IPS-18c (cell line): ENCODE results near the gene MXRA7.
"Not testable (repeated sequence)": the region's sequence is repeated elsewhere in the genome, so short reads cannot be mapped to it uniquely, and the experiment has no call there.

ENCODE experiments used
- H3K4me3 ChIP-seq: 2 replicates; pipeline ENCODE4 v1.7.0; 2013; ENCODE audit warnings: low read depth, mild to moderate bottlenecking, low read length, moderate library complexity; ENCODE audit not compliant: insufficient read depth
- H3K9me3 ChIP-seq: one replicate; pipeline ENCODE4 v1.6.1; 2013; ENCODE audit warnings: mild to moderate bottlenecking, low read length, moderate library complexity; ENCODE audit not compliant: control insufficient read depth, insufficient read depth

The MXRA7 gene

DNA sequence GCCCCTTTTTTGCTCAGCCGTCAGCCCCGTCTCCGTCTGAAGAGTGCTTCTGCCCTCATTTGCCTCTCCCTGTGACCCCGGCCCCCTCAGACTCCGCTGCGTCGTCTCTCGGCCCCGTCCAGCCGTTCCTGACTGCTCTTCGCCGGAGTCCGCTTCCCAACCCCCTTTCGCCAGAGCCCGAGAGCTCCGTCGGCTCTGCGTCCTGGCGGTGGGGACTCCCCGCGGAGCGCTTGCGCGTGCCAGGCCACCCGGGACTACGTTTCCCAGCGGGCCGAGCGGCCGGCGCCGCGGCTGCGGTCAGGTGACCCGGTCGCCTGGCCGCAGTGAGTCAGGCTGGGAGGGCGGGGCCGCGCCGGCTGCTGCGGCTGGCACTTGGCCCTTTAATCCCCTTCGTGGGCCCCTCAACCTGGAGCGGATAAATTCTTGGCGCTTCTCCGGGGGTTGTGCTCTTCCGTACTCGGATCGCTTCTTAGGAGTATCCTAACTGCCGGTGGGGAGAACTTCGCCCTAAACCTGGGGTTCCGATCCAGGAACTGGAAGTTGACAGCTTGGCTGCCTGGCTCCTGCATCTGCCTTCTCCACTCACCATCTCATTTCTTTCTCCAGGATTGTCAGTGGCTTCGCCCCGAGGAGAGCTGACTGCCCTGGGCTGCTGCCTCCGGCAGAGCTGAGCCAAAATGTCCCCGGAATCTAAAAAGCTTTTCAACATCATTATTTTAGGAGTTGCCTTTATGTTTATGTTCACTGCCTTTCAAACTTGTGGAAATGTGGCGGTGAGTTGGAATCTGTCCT, 27.1 kb upstream of the MXRA7 start, which contains the start of gene MFSD11:
Gene MFSD11 (plus strand): TSS at position 444 of the 792 bp plus-strand sequence. CDS start 234 bp downstream, at position 678.
- H3K9me3 ChIP-seq: no peaks in the 10 kb centered on the region
- H3K4me3 ChIP-seq: peak within 1 kb of the TSS; percentile 97

DNA sequence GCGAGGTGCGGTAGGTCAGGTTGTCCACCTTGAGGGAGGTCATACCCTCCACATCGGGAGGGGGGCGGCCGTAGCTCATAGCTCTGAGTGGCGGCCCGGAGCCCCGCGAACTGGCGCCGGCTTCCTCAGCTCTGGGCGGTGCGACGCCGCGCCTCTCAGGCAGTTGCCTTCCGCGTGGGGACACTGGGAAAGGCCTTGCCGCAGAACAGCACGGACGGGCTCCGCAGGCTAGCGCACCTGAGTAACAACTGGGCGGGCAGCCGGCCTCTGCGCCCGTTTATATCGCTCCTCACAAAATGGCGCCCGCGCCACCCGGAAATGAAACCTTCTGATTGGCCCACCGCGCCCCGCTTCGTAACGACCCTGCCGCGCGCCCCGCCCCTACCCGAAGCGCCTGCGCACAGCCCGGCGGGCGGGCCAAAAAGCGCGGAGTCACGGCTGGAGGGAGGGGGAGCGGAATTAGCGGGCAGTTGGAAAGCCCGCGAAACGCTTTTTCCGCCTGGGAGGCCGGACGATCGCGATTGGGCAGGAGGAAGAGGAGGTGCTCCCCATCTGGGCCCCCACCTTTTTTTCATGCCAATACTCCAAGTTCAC, 26.4 kb upstream of the MXRA7 start, which contains the start of gene SRSF2:
Gene SRSF2 (minus strand): TSS at position 250 of the 594 bp plus-strand sequence. CDS start 171 bp downstream, at position 79.
- Histone ChIP-seq H3K4me3 (peak within 1 kb of the TSS; percentile 97), H3K9me3 (no peaks in the 10 kb centered on the region)

DNA sequence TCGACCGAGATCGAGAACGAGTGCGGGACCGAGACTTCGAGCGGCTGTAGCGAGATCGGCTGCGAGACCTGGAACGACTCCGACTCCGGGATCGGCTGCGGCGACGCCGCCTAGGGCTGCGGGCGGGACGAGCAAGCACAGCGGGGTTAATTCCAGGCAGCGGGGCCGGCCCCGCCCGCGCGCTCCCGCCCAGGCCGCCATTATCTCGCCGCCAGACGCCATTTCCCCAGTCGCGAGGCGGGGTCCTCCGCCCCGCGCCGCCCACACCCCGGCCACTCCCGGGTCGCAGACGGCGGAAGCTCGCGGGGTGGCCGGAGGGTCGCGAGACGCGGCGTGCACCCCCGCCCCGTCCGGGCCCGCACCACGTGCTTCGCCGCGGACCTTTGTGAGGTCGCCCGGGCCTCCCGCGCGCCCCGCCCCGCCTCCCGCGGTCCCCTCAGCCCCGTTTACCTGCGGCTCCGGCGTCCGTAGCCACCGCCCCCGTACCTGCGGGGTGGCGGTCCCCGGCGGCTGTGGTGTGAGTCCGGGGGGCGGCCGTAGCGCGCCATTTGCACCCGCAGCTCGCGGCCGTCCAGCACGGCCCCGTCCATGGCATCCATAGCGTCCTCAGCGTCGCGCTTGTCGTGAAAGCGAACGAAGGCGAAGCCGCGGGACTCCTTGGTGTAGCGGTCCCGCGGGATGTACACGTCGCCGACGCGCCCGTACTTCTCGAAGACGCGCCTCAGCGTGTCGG, 25.8 kb upstream of the MXRA7 start:
- H3K4me3 ChIP-seq: peak overlapping the region; percentile 97
- no peaks in the 10 kb centered on the region for H3K9me3 ChIP-seq

DNA sequence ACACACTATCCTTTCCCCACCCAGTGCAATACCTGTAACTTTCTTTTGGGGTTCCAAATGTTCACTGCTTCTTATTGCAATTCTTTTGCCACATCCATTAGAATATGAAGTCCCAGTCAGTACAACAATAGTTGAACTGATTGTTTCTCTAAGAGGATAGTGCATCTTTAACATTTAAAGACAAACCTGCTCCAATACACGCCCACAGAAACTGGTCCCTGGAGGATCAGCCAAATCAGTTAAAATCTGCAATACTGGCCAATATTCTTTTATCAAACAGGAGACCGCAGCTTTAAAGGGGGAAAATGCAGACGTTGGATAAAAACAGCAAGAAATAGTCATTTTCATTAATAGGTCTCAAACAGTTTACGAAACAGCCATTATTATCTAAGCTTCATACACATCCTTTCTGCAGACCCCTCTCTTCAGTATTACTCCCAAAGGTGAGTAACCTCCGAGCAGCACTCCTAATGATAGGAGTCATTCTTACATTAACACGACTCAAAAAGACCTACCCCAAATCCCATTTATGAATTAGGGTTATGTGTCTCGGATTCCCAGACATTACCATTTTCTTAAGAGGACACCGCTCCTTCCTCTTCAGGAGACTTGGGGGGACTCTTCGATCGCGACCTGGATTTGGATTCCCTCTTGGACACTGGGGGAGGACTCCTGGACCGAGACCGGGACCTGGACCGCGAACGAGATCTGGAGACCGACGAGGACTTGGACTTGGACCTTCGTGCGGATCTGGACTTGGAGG, 25.0 kb upstream of the MXRA7 start:
- H3K4me3 ChIP-seq: peak overlapping the region; percentile 97

DNA sequence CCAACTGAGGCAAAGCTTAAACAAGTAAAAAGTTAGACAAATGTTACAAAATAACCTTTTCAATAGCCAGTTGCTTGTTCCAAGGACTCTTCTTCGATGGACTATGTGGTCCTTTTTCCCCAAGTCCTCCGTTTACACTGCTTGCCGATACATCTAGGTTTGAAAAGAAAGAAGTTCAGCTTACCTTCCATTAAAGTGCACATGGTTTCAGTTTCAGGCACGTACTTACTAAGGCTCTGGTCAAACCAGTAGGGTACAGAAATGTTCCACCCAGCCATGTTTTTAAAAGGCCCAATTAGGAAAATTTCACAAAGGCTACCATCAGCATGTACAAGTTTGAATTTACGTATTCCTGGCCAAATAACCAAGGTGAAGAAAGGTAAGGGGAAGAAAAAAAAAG, 24.2 kb upstream of the MXRA7 start:
- Histone ChIP-seq H3K4me3 (peak overlapping the region; percentile 60), H3K9me3 (no peaks in the 10 kb centered on the region)

More for the DNA sequence above, 25.0 kb upstream of the MXRA7 start:
- no peaks in the 10 kb centered on the region for H3K9me3 ChIP-seq

DNA sequence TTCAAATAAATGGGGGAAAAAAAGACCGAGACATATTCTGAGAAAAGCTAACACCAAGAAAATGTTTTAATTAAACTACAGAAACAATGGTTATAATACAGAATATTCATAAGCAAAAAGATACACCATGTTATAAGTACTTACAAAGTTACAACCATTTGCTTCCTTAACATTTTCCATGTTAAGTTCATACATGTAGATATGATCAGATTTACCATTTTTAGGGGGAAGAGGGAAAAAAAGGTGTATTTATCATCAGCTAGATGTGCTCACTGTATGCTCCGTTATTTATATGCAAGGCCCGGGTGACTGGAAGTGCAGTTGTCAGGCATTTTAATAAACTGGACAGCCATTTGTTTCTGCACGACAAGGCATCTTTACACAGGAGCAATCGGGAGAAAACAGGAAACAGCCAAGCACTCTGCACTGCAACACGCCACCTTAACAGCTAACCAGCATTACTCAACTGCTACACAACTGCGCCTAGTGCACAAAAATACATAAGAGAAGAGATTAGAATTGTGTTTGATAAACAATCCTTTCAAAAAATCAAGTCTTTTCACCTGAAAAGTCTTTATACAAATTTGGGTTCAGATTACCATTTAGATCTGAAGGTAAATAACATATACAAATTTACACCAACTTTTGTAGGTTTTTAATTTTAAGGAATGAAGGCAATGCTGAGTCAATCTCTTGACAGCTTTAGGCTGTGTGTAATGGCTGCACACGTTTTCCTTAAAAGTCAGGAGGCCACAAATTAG, 23.5 kb upstream of the MXRA7 start:
- H3K9me3 ChIP-seq: no peaks in the 10 kb centered on the region
- peak overlapping the region; percentile 60 for H3K4me3 ChIP-seq

DNA sequence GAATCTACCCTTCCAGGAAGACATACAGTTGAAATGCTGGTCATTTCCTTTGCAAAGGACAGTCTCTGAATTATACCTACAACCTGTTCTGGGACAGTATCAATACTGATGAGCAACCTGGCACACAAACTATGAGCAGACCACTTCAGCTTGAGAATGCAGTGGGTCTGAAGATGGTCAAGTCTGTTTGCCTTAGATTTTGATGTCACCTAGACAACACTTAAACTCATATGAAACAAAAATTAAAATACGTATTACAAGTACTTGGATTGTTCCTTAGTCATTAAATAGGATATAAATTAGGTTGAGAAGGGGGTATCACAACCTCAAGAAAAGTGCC, 22.8 kb upstream of the MXRA7 start:
- Histone ChIP-seq H3K4me3 (no peak overlapping the region), H3K9me3 (no peaks in the 10 kb centered on the region)

DNA sequence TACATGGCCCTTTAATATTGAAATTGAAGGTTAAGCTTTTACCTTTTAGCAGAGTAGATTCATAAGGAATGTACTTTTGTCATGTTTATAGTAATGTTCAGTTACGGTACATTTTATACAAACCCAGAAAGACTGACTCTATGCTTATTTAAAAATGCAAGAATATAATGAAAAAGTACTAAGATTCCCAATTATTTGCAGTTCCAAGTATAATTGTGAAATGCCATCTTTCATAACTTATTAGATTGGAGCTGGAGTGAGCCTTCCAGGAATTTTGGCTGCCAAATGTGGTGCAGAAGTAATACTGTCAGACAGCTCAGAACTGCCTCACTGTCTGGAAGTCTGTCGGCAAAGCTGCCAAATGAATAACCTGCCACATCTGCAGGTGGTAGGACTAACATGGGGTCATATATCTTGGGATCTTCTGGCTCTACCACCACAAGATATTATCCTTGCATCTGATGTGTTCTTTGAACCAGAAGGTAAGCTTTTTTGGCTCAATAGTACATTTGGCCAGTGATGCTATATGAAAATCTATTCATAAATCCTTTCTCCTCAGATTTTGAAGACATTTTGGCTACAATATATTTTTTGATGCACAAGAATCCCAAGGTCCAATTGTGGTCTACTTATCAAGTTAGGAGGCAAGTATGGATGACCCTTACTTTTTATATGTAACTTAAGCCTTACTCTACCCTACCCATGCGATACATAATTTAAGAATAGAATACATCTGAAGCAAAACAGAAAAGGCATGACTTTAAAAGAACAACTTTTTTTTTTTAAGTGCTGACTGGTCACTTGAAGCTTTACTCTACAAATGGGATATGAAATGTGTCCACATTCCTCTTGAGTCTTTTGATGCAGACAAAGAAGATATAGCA, 22.2 kb upstream of the MXRA7 start:
- Histone ChIP-seq H3K4me3 (no peak overlapping the region), H3K9me3 (no peaks in the 10 kb centered on the region)

DNA sequence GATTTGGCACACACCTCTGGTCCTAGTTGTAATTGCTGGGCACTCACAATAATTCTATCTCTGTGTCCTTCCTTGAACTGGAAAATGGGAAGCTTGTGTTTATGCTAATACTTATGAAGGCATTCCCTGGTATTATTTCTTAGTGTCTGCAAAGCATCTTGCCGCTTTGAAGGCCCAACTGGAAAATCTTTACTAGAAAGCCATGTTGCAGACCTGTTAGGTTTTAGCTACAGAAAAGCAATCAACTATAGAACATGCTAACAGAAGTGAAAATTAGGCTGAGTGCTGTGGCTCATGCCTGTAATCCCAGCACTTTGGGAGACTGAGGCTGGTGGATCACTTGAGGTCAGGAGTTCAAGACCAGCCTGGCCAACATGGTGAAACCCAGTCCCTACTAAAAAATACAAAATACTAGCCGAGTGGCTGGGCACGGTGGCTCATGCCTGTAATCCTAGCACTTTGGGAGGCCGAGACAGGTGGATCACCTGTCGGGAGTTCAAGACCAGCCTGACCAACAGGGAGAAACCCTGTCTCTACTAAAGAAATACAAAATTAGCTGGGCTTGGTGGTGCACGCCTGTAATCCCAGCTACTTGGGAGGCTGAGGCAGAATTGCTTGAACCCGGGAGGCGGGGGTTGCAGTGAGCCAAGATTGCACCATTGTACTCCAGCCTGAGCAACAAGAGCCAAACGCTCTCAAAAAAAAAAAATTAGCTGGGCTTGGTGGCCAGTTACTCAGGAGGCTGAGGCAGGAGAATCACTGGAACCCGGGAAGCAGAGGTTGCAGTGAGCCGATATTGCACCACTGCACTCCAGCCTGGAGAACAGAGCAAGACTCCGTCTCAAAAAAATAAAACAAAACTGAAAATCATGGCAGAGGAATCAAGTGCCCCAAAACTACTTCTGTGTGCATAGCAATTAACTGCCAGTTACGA, 21.3 kb upstream of the MXRA7 start:
- H3K4me3 ChIP-seq, H3K9me3 ChIP-seq: not testable (repeated sequence)

DNA sequence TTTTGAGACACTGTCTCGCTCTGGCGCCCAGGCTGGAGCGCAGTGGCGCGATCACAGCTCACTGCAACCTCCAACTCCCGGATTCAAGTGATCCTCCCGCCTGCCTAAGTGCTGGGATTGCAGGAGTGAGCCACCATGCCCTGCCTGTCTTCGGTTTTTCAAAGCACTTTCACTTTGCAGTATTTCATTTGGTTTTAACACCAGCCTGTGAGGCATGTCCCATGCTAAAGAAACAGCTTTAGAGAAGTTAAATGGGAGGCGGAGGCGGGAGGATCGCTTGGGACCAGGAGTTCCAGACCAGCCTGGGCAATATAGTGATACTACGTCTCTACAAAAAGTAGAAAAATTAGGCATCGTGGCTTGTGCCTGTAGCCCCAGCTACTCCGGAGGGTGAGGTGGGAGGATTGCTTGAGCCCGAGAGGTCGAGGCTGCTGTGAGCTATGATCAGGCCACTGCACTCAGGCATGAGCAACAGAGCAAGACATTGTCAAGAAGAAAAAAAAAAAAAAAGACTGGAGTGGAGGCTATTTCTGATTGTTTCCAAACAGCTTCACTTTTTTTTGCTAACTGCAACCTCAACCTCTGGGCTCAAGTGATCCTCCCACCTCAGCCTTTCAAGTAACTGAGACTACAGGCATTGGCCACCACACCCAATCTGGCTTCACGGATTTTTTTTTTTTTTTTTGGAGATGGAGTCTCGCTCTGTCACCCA, 17.1 kb upstream of the MXRA7 start:
- peak overlapping the region; percentile 99 for H3K4me3 ChIP-seq
- no peaks in the 10 kb centered on the region for H3K9me3 ChIP-seq

DNA sequence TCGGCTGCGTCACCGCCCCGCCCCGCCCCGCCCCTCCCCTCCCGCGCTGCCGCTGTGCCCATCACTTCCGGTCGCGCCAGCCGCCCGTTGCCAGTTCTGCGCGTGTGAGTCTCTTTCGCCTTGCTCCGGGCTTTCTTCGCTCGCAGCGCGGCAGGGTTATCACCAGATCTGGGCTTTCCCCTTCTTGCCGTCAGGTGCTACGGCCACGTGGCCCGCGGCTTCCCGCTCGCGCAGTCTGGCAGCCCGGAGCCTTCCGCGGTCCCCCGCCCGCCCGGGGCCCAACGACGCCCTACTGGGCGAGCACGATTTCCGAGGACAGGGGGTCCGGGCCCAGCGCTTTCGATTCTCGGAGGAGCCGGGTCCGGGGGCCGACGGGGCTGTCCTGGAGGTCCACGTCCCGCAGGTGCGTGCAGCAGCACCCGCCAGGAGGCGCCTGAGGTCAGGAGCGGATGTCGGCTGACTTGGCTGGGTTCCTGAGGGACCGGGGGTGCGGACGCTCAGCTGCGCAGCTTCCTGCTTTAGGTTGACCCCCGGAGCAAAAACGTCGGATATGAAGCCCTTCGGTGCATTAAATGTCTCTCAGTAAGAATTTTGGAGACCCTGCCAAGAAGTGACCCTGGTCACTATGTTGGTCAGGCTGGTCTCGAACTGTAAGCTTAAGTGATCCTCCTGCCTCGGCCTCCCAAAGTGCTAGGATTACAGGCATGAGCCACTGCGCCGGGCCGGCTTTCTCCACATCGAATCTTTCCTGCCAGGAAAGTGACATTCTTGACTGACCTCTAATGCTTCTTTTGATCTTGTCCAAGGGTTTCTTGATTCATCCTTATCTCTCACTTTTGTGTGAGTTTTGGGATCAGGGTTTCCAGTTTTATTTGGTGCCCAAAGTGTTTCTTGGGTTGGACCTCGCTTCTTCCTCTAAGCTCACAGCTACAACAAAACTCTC, 16.3 kb upstream of the MXRA7 start, which contains the start of gene METTL23:
Gene METTL23 (plus strand): TSS at position 64 of the 943 bp plus-strand sequence. CDS start 2,872 bp downstream, outside the sequence.
- Histone ChIP-seq H3K9me3 (no peaks in the 10 kb centered on the region), H3K4me3 (peak within 1 kb of the TSS; percentile 99)

DNA sequence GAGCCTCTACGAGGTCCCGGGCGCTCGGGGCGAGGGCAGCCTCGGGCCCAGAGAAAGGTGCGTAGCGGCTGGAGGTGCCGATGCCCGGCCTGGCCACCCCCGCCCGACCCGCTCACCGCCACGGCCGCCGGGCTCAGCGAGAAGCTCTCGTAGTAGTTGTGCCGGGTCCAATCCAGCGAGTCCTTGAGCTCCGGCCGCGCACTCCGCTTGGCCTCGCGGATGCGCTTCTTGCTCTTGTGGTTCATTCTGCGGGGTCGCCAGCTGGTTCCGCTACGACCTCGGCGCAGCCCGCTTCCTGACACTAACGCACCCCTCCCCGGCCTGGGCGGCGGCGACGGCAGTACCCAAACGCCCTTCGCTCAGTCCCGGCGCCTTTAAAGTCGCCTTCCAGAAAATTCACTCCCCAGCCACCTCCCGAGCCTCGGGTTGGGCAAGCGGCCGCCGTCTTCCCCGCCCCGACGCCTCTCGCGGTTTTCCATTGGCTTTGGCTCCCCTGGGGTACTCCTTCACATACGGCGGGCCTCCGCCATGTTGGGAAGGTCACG, 15.5 kb upstream of the MXRA7 start, which contains the start of gene JMJD6:
Gene JMJD6 (minus strand): TSS at position 376 of the 545 bp plus-strand sequence. CDS start 131 bp downstream, at position 245.
- H3K4me3 ChIP-seq: peak within 1 kb of the TSS; percentile 99
- H3K9me3 ChIP-seq: no peaks in the 10 kb centered on the region
